22Rv1 (cell line): ENCODE results near the gene STYK1.

ENCODE experiments used
- ZFX ChIP-seq: fragments of 450-650 bp; IDR thresholded peaks from 2 replicates; pipeline ENCODE4 v1.6.1; 2017; ENCODE audit warnings: antibody characterized with exemption, borderline replicate concordance
- TF ChIP-seq, protein P1 (sequence below): fragments of 450-650 bp; IDR thresholded peaks from 2 replicates; pipeline ENCODE4 v1.5.1; 2017; ENCODE audit warnings: mild to moderate bottlenecking

DNA sequence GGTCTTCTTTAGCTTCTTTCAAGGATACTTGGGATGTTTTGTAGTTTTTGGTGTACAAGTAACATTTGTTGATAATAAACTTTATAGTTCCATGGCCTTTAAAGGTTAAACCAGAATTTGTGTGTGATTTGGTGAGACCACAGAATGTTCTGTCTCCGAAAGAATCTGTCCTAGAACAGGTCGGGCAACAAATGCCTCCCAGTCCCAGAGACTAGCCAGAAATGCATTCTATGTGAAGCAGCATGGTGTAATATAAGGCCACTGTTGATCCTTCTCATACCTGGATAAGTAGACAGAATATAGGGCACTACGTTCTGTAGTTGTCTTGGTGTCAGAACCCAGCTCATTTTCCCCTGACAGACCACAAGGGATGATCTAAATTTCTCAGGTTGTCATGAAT, 10.0 kb downstream of the STYK1 start:
- TF ChIP-seq, protein P1, sequence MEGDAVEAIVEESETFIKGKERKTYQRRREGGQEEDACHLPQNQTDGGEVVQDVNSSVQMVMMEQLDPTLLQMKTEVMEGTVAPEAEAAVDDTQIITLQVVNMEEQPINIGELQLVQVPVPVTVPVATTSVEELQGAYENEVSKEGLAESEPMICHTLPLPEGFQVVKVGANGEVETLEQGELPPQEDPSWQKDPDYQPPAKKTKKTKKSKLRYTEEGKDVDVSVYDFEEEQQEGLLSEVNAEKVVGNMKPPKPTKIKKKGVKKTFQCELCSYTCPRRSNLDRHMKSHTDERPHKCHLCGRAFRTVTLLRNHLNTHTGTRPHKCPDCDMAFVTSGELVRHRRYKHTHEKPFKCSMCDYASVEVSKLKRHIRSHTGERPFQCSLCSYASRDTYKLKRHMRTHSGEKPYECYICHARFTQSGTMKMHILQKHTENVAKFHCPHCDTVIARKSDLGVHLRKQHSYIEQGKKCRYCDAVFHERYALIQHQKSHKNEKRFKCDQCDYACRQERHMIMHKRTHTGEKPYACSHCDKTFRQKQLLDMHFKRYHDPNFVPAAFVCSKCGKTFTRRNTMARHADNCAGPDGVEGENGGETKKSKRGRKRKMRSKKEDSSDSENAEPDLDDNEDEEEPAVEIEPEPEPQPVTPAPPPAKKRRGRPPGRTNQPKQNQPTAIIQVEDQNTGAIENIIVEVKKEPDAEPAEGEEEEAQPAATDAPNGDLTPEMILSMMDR: no peak
- TF ChIP-seq ZFX: no peak
